ENCODE data around the gene C6orf89.

C6orf89 gene

GRCh38 chr6:36885461-36886401 lies at the start of gene C6orf89:
TSS of gene C6orf89 (plus strand) at chr6:36885952. CDS start at chr6:36899445, 13,493 bp downstream.
- peak within 1 kb of the TSS; percentile 86 for H3K4me3 ChIP-seq (ENCODE audit: low read depth, low read length)
- peak; percentile 81 for TF ChIP-seq CTCF (IDR thresholded peaks at IDR 0.05; ENCODE audit: insufficient read depth, low read length, missing control alignments)
- CTCF ChIA-PET: interaction anchor here (0.6 to 15.0 kb wide), 55 partner anchors 11 to 331 kb away, joined by 3 to 270 read pairs (median 4); partner anchors contain the start of genes MTCH1, PI16 and PPIL1
- peak; percentile 77 for DNase-seq (ENCODE audit: low read depth, low spot score)
- POLR2A ChIA-PET: interaction anchor here (0.5 to 2.2 kb wide), 7 partner anchors 9 to 240 kb away, joined by 3 to 9 read pairs (median 3); partner anchors contain the start of genes MTCH1 and PPIL1

DNA sequence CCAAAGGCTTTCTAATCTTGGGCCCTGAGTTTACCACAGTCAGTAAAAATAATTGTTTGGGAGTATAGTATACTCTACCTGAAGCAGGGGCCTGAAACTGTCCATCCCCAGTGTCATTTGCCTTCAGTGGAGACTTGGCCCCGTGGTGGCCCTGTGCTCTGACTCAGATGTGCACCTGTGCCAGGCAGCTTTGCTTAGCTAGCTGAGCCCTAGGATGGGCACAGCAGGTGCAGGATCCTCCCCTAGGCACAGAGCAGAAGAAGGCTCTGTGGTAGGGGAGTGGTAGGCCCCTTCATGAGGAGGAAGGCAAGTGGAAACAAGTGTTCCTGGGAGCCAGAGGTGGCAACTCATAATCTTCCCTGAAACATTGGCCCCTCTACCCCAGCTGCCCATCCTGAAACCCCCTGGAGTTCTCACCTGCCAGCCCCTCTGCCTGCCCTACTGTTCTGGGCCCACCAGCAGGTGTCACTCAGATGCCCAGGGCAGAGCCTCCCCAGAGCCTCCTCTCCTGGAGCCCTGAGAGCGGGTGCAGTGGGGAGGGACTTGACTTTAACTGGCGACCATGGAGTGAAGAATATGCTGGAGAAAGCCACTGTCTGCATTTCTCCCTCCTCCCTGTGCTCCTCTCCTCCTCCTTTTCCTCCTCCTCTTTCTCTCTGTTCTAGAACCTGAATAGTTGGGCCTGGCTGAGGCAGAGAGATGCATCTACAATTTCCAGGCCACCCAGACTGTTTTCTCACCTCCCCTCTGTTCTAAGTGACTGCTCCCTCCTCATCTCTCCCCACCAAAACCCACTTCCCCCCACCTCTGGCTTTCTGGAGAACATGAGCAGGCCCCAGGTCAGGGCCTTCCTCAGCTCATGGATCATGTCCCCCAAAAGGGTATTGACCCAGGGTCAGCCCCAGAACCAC lies 49.4 kb upstream of the C6orf89 start:
- DNase-seq (ENCODE audit: low read depth, low spot score): no peak
- TF ChIP-seq CTCF (IDR thresholded peaks at IDR 0.05; ENCODE audit: insufficient read depth, low read length, missing control alignments): no peak
- CTCF ChIA-PET: interaction anchor here (1.8 to 4.1 kb wide), 4 partner anchors 8 to 16 kb away, joined by 5 to 29 read pairs (median 8); no protein-coding TSS in a partner anchor
- H3K4me3 ChIP-seq (ENCODE audit: low read depth, low read length): no peak overlapping the region
- POLR2A ChIA-PET: no interaction called here

- no peak for DNase-seq (ENCODE audit: low read depth, low spot score)
- TF ChIP-seq CTCF (IDR thresholded peaks at IDR 0.05; ENCODE audit: insufficient read depth, low read length, missing control alignments): no peak
- ChIA-PET CTCF (interaction anchor here (1.8 to 2.5 kb wide), 2 partner anchors 9 to 15 kb away, joined by 6 to 10 read pairs; no protein-coding TSS in a partner anchor), POLR2A (no interaction called here)
- H3K4me3 ChIP-seq (ENCODE audit: low read depth, low read length): no peak overlapping the region
Measured at GRCh38 chr6:36837022-36837339, 48.8 kb upstream of the C6orf89 start.

GRCh38 chr6:36837686-36838085 lies 48.1 kb upstream of the C6orf89 start:
- ChIA-PET CTCF (interaction anchor here (0.7 to 2.5 kb wide), 5 partner anchors 9 to 74 kb away, joined by 3 to 10 read pairs (median 6); no protein-coding TSS in a partner anchor), POLR2A (no interaction called here)
- DNase-seq (ENCODE audit: low read depth, low spot score): no peak
- H3K4me3 ChIP-seq (ENCODE audit: low read depth, low read length): no peak overlapping the region
- TF ChIP-seq CTCF (IDR thresholded peaks at IDR 0.05; ENCODE audit: insufficient read depth, low read length, missing control alignments): no peak

GRCh38 chr6:36838896-36839748 lies 46.6 kb upstream of the C6orf89 start, which contains the start of gene CPNE5:
TSS of gene CPNE5 (minus strand) at chr6:36839444. CDS start at chr6:36839377, 67 bp downstream.
- TF ChIP-seq CTCF (IDR thresholded peaks at IDR 0.05; ENCODE audit: insufficient read depth, low read length, missing control alignments): no peak
- POLR2A ChIA-PET: no interaction called here
- CTCF ChIA-PET: interaction anchor here (1.2 to 2.5 kb wide), 3 partner anchors 10 to 14 kb away, joined by 4 to 10 read pairs (median 6); no protein-coding TSS in a partner anchor
- peak within 1 kb of the TSS; percentile 55 for H3K4me3 ChIP-seq (ENCODE audit: low read depth, low read length)
- no peak for DNase-seq (ENCODE audit: low read depth, low spot score)
